ENCODE results near the gene RIF1.

RIF1 gene, protein sequence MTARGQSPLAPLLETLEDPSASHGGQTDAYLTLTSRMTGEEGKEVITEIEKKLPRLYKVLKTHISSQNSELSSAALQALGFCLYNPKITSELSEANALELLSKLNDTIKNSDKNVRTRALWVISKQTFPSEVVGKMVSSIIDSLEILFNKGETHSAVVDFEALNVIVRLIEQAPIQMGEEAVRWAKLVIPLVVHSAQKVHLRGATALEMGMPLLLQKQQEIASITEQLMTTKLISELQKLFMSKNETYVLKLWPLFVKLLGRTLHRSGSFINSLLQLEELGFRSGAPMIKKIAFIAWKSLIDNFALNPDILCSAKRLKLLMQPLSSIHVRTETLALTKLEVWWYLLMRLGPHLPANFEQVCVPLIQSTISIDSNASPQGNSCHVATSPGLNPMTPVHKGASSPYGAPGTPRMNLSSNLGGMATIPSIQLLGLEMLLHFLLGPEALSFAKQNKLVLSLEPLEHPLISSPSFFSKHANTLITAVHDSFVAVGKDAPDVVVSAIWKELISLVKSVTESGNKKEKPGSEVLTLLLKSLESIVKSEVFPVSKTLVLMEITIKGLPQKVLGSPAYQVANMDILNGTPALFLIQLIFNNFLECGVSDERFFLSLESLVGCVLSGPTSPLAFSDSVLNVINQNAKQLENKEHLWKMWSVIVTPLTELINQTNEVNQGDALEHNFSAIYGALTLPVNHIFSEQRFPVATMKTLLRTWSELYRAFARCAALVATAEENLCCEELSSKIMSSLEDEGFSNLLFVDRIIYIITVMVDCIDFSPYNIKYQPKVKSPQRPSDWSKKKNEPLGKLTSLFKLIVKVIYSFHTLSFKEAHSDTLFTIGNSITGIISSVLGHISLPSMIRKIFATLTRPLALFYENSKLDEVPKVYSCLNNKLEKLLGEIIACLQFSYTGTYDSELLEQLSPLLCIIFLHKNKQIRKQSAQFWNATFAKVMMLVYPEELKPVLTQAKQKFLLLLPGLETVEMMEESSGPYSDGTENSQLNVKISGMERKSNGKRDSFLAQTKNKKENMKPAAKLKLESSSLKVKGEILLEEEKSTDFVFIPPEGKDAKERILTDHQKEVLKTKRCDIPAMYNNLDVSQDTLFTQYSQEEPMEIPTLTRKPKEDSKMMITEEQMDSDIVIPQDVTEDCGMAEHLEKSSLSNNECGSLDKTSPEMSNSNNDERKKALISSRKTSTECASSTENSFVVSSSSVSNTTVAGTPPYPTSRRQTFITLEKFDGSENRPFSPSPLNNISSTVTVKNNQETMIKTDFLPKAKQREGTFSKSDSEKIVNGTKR (N-terminal part only)

DNA sequence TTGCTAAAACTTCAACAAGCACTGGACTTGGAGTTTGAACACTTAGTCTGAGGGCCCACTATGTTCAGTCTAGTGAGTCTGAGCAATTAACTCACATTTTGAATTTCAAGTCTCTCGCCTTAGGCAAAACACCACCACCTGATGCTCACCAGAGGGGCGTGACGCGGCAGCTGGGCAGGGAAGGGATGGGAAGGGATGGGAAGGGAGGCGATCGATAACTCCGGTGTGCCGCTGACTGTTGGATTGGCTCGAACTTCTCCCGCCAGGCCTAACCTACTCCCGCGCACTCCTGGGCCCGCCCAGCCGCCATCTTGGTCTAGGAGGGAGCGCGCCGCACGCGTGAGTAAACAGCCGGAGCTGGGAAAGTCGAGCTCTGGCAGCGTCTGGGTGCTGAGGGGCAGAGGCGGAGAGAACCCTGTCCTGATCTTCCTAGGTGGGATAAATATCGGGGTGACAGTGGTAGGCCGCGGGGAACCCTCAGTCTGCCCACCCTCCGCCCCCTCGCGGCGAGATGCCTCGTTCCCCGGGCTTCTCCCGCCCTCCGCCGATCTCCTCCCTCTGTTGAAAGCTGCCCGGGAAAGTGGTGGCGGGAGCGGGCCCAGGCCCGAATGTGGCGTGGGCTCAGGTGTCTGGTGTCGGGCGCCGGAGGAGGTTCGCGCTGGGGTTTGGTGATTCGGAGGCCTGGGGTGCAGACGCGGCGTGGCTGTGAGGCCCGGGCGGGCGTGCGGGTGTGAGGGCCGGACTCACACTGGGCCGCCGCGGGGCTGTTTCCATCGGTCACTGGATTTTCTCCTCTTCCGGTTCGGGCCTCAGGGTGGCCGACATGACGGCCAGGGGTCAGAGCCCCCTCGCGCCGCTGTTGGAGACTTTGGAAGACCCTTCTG lies at the start of gene RIF1:
Gene RIF1 (plus strand): TSS at position 302 of the 884 bp plus-strand sequence. CDS start 522 bp downstream, at position 824.
- peak; percentile 72 to 78 for DNase-seq

DNA sequence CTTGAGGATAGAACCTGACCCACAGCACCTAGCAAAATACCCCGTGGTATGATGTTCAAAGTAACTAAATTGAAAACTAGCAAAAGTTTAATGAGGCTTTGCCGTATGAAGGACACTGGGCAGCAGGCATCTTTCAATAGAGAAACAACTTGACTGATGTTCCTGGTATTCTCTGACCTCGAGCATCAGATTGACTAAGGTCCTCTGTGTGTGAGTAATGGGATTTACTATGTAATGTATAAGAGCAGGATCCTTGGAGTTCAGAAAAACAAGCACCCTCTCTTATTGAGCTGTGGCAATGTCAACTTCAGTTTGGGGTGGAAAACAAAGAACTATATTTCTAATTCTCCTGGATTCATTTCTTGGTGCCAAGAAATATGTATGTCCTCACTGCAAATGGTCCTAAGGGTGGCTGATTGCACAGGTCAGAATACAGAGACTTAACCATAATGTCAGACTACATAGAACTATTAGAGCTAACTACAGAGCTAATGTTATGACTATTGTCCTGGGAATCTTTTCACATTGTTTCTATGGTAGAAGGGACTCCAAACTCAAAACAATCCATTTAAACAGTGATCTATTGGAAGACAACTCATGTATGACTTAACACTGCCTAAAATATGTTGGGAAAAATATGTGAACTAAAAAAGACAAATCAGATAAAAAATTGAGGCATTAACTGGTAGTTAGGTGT lies 47.9 kb upstream of the RIF1 start:
- DNase-seq = no peak

DNA sequence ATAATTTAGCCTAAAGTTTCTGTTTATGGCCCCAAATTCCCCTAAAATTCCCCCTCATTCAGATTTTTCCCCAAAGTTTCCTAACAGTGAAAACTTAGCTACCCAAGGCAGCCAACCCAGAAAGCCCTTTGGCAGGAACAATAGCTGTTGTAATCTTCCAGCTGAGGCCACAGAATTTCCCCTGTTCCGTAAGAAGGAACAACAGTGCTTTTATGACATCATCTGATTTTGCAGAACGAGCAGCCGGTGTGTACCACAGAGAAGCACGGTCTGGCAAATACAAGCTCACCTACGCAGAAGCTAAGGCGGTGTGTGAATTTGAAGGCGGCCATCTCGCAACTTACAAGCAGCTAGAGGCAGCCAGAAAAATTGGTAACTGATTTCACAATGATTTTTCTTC lies 46.0 kb upstream of the RIF1 start:
- peak in 1 of 2 donors; percentile 53 for DNase-seq

DNA sequence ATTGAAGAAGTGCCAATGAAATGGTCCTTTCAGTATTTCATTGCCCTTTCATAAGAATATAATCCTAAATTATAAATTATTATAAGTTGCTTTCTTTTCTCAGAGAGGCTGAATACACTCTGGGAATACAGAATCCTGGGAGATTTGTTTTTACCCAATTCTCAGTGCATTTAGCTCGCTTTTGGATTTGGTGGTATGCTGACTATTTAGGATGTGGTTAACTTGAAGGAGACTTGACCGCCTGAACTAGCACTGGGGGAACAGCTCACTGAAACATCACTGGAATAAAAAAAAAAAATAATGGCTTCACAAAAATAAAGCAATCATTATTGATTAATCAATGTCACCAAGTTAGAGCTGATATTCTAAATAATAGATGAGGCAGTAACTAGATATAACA lies 42.1 kb upstream of the RIF1 start:
- DNase-seq = no peak

DNA sequence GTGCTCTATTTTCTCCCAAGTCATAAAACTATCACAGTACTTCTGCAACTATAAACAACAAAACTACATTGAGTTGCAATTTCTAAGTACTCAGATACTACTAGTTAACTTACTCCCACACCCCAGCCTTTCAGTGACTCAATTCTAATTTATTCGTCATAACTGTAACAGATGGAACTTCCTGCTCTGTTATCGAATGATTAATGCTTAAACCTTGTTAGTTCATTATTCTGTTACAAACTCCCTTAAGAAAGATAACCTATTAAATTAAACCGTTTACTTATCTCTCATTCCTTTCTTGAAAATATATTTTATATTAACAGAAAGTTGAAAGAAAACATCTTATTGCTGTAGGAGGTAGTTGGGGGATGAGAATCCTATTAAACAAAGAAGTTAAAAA lies 35.3 kb upstream of the RIF1 start:
- no peak for DNase-seq

DNA sequence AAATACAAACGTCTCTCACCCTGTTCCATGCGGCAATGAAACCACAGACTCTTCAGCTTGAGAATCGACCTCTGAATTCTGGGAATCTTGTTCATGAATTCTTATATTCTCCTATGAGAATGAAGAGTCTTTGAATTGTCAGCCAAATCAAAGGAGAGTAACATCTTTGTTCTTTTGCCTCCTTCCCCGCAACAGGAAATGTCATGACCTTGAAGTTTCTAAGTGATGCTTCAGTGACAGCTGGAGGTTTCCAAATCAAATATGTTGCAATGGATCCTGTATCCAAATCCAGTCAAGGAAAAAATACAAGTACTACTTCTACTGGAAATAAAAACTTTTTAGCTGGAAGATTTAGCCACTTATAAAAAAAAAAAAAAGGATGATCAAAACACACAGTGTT lies 30.5 kb upstream of the RIF1 start:
- DNase-seq = no peak

DNA sequence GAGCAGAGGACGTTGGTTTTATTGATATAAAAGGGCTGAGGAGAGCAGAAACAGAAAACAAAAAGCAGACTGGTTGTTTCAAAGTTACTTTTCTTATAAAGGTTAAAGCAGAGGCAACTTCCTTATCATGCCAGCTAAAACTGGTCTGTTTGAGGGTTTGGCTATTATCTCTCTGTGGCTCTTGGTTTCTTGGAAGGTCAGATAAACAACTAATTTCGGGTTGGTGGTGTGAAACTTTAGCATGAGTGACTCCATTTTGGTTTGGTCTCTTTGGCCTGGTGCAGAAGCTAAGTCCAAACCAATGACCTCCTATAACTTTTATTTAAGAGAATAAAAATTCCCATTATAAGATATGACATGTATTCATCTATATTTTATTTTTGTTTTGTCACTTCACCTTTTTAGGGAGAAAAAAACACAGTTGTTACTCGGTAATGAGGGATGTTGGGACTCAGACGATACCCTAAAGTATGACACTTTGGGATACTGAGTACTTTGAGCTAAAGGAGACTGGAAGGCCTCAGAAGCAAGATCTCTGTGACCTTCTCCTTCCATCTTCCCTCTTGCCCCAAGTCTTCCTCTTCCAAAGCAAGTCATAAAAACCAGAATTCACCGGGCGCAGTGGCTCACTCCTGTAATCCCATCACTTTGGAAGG lies 29.0 kb upstream of the RIF1 start:
- DNase-seq = no peak

DNA sequence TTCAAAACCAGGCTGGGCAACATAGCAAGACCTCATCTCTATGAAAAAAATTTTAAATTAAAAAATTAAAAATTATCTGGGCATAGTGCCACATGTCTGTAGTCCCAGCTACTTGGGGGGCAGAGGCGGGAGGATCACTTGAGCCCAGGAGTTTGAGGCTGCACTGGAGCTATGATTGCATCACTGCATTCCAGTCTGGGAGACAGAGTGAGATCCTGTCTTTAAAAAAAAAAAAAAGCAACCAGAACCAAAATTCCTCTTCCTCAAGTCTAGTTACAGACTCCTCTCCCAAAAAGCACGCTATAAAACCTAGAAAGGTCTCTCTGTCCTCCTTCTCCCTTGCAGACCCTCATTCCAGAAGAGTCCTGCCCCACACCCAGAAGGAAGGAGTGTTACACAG lies 28.4 kb upstream of the RIF1 start:
- DNase-seq = no peak

DNA sequence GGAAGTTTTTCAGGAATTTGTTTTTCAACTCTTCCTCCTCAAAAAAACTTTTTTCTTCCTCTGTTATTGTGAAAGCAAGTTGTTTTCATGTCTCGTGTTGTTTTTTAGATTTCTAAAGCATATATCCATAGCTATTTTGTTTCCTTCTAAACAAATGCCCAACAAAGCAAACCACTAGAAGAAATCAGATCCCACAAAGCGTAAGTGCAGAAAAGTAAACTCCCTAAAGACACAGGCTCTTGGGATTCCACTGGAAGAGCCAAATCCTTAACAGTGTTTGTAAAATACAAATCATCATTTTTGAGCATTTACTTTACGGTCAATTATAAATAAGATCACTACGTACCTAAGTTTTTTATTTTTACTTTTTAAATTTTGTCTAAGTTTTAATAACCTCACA lies 21.7 kb upstream of the RIF1 start:
- no peak for DNase-seq

DNA sequence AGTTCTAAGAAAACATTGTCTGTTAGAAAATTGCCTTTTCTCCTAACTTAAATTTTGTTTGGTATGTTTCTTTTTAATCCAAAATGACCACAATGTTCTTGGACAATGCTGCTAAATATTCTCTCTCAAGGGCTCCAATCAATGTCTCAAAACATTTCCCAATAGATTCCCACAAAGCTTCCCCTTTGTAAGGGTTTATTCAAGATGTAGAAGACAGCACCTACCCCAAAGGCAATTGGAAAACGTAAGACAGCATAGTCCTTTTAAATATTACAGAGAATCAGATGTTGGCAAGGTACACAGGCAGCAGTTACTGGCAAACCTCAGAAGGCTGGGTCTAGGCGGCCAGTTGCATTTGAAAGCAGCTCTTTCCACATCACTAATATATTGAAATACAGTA lies 18.3 kb upstream of the RIF1 start:
- no peak for DNase-seq

DNA sequence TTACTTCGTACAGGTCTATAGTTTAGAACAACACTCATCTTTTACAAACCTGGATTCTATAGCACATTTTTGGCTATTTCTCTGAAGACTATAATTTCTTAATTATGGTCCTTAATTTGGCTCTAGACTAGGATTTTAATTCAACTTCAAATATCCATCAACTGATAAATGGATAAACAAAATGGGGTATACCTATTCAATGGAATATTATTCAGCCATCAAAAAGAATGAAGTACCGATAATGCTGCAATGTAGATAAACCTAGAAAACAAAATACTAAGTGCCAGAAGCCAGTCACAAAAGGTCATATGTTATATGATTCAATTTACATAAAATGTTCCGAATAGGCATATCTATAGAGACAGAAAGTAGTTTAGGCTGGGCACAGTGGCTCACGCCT lies 15.2 kb upstream of the RIF1 start:
- DNase-seq = no peak

DNA sequence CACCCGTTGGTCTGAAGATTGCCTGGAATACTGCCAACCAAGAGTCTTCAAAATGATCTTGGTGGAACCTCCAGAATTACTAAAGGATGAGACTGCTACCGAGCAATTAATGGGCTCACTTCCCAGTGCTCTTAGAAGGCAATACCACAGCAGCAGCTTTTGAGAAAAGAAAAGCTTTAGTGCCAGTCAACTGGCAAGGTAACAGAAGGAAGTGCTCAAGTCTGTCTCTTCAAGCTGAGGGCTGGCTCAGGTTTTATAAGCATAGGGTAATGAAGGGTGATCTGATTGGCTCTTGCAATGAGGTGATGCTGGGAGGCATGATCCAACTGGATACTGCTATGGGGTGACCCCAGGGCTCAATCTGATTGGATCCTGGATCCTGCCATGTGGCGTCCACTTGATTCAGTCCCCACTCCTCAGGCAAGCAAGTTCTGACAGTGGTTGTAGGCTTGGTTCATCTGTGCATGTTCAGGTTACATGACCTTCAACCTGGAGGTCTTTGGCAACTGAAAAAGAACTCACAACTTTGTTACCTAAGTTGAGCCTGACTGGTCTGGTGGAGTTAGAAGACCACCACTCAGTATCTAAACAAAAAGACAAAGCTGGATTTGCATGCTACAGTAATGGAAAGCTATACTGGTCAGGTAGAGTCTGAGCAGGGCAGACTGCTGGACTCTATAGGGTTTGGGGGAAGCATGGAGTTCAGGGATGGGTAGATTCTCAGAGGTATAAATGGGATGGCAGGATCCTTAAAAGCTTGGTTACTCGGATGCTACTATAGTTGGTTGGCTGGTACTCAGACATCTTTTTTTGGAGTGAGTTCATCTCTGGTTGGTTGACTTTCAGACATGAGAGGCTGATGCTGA lies 14.0 kb upstream of the RIF1 start:
- no peak for DNase-seq

DNA sequence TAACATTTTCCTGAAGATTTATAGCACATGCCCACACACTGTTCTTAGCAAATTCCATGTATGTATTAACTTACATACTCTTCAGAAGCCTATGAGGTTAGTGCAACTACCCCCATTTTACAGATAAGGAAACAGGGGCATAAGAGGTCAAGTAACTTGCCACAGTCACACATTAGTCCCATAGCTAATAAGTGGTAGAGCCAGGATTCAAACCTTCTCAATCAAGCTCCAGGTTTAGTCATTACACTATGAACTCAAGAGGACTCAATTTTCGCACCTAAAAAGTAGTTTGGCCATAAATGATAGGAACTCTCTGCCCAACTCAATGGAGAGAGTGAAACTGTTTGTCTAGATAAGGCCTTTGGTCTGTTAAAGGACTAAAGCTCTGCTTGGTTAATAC lies 9.7 kb upstream of the RIF1 start:
- no peak for DNase-seq

DNA sequence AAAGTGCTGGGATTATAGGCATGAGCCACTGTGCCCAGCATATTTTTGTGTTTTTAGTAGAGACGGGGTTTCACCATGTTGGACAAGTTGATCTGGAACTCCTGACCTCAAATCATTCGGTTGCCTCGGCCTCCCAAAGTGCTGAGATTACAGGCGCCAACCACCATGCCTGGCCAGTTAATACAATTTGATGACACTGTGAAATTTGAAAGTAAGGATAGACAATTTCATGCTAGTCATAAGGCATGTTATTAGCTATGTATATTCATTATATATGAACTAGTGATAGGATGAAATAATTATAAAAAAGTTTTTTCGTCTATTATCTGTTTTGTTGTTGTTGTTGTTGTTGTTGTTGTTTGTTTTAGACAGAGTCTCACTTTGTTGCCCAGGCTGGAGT lies 8.6 kb upstream of the RIF1 start:
- no peak for DNase-seq

DNA sequence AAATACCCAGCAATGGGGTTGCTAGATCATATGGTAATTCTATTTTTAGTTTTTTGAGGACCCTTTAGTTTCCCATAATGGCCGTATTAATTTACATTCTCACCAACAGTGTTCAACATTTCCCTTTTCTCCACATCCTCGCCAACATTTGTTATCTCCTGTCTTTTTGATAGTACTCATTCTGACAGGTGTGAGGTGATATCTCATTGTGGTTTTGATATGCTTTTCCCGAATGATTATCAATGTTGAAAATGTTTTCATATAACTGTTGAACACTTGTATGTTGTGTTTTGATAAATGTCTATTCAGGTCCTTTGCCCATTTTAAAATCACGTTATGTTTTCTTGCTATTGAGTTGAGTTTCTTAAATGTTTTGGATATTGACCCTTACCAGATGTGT lies 5.8 kb upstream of the RIF1 start:
- no peak for DNase-seq

DNA sequence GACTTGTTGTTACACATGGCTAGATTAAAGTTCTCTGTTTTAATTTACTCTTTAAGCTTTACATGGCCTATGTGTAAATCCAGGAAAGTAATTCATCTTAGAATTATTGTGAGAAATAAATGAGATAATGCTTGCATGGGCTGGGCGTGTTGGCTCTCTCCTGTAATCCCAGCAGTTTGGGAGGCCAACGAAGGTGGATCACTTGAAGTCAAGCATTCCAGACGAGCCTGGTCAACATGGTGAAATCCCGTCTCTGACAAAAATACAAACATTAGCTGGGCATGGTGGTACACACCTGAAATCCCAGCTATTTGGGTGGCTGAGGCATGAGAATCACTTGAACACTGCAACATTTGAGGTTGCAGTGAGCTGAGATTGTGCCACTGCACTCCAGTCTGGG lies 4.3 kb upstream of the RIF1 start:
- DNase-seq = no peak

DNA sequence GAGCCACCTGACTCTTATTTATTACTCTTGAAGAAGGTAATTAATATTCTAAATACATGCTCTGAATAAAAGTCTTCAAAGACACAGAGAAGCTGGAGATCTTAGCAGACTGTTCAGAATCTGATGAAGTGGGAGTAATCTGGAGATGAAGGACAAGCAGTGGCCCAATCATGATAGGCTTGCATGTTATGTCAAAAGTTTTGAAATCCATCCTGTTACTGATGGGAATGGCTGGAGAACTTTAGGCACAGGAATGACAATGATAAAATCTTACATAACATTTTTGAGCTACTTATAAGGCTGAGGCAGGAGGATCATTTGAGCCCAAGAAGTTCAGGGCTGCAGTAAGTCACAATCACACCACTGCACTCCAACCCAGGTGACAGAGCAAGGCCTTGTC lies 2.4 kb upstream of the RIF1 start:
- no peak for DNase-seq

DNA sequence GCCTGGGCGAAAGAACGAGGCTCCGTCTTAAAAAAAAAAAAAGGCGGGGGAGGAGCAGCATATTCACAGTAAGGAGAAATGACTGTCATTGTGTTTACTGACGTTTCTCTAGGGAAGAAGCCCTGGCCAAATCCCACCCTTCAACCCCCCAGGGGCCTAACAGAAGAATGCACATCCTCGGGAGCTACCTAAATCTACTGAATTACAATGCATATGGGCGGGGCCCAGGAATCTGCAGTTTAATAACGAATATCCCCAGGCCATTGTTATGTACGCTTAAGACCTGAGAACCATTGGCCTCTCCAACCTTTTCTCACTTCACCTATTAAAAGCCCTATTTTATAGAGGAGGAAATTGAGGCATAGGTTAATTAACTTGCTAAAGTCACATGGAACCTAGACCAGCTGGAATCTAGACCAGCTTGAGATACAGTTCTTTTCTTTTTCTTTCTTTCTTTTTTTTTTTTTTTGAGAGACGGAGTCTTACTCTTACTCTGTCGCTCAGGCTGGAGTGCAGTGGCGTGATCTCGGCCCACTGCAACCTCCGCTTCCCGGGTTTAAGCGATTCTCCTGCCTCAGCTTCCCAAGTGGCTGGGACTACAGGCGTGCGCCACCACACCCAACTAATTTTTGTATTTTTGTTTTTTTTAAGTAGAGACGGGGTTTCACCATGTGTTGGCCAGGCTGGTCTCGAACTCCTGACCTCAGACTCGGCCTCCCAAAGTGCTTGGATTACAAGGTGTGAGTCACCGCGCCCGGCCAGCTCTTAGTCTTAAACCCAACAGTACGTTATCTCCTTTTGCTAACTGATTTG lies 708 bp upstream of the RIF1 start:
- DNase-seq = no peak

DNA sequence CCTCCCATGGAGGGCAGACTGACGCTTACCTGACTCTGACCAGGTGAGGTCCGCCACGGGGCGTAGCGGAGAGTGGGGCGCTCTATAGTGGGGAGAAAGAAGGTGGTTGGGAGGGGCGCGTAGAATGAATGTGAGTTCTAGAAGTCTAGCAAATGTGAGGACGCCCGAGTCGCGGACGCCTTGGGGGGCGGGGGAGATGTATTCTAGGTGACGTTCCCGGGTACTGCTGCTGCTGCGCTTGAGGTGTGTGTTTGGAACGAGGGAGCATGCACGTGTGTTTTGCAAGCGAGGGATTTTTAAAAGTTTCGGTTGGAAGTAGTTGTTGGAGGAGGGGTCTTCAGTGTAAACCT lies 758 bp downstream of the RIF1 start:
- peak; percentile 38 to 45 for DNase-seq
